Kidney epithelial cell (primary cell): Measurements from ENCODE around the gene ZNF438. TPM values are rescaled to one million over a fixed set of nuclear protein-coding genes. Genes with fewer than 3 reads are reported as not detected.
"Not testable (repeated sequence)": the region's sequence is repeated elsewhere in the genome, so short reads cannot be mapped to it uniquely, and the experiment has no call there.

Source experiments
- DNase-seq: peaks from one replicate; pipeline ENCODE4 v3.0.0-alpha.2; 2010; ENCODE audit warnings: low read depth
- H3K27me3 ChIP-seq: 2 replicates; pipeline ENCODE4 v1.6.0; 2011; ENCODE audit warnings: low read length; ENCODE audit not compliant: control insufficient read depth, insufficient read depth
- H3K36me3 ChIP-seq: 2 replicates; pipeline ENCODE4 v1.5.1; 2011; ENCODE audit warnings: low read length; ENCODE audit not compliant: control insufficient read depth, insufficient read depth
- H3K4me3 ChIP-seq: 2 replicates; pipeline ENCODE4 v1.5.1; 2011; ENCODE audit warnings: low read depth, mild to moderate bottlenecking, control low read depth, low read length
- total RNA-seq: library from RNA; depleted of rRNA; stranded (reverse); fragments of >200 nt; gene quantifications from 2 replicates; pipeline ENCODE4 v1.2.3, GENCODE V29; 2015
- TF ChIP-seq, protein P1 (sequence below): IDR thresholded peaks from 2 replicates; pipeline ENCODE4 v1.5.1; 2011; ENCODE audit warnings: mild to moderate bottlenecking, moderate library complexity, low read length, control low read depth, inconsistent platforms; ENCODE audit not compliant: insufficient read depth, poor library complexity, severe bottlenecking

The ZNF438 gene
- total RNA-seq, 1 donor from 2014 or later: 3.3 TPM

DNA sequence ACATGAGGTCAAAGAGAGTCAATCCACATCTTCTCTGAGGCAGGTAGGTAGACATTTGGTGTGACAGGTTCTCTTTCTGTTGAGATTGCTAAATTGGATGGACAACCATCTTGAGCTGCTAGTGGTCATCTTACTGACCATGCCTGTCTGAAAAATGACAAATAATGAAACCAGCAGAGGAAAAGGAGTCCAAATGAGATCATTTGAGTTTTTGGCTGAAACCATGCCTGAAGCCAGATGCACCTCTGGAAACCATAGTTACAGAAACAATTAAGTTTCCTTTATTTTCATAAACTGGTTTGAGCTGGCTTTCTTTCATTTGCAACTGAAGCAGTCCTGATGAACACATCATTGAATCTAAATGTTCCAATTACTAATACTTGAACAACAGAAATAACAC, 100.6 kb downstream of the ZNF438 start:
- H3K4me3 ChIP-seq: no peak overlapping the region
- H3K27me3 ChIP-seq: no peaks in the 10 kb centered on the region
- TF ChIP-seq, protein P1, sequence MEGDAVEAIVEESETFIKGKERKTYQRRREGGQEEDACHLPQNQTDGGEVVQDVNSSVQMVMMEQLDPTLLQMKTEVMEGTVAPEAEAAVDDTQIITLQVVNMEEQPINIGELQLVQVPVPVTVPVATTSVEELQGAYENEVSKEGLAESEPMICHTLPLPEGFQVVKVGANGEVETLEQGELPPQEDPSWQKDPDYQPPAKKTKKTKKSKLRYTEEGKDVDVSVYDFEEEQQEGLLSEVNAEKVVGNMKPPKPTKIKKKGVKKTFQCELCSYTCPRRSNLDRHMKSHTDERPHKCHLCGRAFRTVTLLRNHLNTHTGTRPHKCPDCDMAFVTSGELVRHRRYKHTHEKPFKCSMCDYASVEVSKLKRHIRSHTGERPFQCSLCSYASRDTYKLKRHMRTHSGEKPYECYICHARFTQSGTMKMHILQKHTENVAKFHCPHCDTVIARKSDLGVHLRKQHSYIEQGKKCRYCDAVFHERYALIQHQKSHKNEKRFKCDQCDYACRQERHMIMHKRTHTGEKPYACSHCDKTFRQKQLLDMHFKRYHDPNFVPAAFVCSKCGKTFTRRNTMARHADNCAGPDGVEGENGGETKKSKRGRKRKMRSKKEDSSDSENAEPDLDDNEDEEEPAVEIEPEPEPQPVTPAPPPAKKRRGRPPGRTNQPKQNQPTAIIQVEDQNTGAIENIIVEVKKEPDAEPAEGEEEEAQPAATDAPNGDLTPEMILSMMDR: no peak
- DNase-seq: no peak
- no peaks in the 10 kb centered on the region for H3K36me3 ChIP-seq

DNA sequence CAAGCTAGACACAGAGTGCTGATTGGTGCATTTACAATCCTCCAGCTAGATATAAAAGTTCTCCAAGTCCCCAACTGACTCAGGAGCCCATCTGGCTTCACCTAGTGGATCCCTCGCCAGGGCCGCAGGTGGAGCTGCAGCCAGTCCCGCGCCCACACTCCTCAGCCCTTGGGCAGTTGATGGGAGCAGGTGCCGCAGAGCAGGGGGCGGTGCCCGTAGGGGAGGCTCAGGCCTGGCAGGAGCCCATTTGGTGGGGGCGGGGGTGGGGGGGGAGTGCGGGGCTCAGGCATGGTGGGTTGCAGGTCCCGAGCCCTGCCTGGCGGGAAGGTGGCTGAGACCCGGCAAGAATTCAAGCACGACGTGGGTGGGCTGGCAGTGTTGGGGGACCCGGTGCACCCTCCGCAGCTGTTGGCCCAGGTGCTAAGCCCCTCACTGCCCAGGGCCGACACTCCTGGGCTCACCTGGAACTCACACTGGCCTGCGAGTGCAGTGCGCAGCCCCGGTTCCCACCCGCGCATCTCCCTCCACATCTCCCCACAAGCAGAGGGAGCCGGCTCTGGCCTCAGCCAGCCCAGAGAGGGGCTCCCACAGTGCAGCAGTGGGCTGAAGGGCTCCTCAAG, 101.7 kb downstream of the ZNF438 start:
- Histone ChIP-seq H3K27me3 (no peaks in the 10 kb centered on the region), H3K4me3 (no peak overlapping the region), H3K36me3 (no peaks in the 10 kb centered on the region)
- DNase-seq: no peak
- TF ChIP-seq, protein P1: no peak

DNA sequence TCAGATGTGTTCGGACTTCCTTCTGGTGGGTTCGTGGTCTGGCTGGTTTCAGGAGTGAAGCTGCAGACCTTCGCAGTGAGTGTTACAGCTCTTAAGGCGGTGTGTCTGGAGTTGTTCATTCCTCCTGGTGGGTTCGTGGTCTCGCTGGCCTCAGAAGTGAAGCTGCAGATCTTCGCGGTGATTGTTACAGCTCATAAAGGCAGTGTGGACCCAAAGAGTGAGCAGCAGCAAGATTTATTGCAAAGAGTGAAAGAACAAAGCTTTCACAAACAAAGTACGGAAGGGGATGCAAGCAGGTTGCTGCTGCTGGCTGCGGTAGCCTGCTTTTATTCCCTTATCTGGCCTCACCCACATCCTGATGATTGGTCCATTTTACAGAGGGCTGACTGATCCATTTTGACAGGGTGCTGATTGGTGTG, 102.3 kb downstream of the ZNF438 start:
- H3K4me3 ChIP-seq, DNase-seq, H3K27me3 ChIP-seq, H3K36me3 ChIP-seq: not testable (repeated sequence)

DNA sequence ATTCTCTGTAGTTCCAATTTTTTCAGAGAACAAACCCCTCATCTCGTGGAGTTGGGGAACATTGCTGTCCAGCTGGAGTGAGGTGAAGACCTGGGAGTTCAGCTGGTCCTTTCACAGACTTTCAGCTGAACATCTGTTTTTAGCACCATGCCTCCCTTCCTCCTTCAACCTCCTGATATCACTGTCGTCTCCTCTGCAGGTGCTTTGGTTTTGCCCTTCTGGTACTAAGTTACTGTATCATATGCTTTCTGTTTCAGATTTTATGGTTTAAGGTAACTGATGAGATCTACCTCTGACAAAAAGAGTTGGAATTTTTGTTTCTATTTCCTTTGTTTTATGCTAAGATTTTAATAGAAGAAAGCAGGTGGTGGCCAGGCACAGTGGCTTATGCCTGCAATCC, 102.9 kb downstream of the ZNF438 start:
- H3K4me3 ChIP-seq: no peak overlapping the region
- TF ChIP-seq, protein P1: no peak
- no peaks in the 10 kb centered on the region for H3K36me3 ChIP-seq
- H3K27me3 ChIP-seq: no peaks in the 10 kb centered on the region
- DNase-seq: no peak

DNA sequence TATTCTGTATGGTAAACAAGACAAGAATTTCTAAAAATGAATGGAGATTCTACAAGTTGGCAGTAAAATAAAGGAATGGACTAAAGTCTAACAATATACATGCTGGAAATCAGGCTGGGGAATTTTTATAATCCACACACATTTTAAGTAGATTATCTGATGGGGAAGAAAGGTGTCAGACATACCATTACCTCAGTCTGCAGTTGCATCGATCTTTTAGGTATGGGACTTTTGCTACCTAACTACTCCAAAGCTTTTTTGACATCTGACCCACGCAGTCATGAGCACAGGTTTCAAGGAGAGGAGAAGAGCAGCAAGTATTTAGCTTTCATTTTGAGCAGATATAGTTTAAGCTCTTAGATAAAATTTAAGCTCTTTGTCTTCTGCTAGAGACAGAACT, 113.0 kb downstream of the ZNF438 start:
- no peak for DNase-seq
- H3K27me3 ChIP-seq: no peaks in the 10 kb centered on the region
- H3K36me3 ChIP-seq: no peaks in the 10 kb centered on the region
- TF ChIP-seq, protein P1: no peak
- no peak overlapping the region for H3K4me3 ChIP-seq

DNA sequence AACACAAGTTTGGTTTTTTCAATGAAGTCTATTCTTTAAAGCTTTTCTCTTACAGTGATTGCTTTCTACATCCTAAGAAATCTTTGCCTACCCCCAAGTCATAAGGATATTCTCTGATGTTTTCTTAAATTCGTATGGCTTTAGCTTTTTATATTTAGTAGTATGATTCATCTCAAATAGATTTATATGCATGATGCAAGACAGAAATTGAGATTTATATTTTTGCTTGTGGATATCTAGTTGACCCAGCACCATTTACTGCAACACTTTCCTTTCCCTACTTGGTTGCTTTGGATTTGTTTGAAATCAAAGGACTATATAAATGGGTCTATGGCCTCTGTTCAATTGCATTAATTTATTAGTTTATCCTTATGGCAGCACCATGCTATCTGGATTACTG, 113.9 kb downstream of the ZNF438 start:
- TF ChIP-seq, protein P1: no peak
- DNase-seq: no peak
- Histone ChIP-seq H3K36me3 (no peaks in the 10 kb centered on the region), H3K4me3 (no peak overlapping the region), H3K27me3 (no peaks in the 10 kb centered on the region)
